Mononuclear cell (primary cell): ENCODE measurements around the gene RCN1. TPM values are rescaled to one million over a fixed set of nuclear protein-coding genes. Genes with fewer than 3 reads are reported as not detected.
"Not testable (repeated sequence)": the region's sequence is repeated elsewhere in the genome, so short reads cannot be mapped to it uniquely, and the experiment has no call there.

Experiments used
- H3K27me3 ChIP-seq: 2 replicates; pipeline ENCODE4 v1.6.0; 2011; ENCODE audit warnings: low read length, control low read depth; ENCODE audit not compliant: insufficient read depth
- H3K4me1 ChIP-seq: 2 replicates; pipeline ENCODE4 v1.5.1; 2011; ENCODE audit warnings: mild to moderate bottlenecking, low read length, control low read depth; ENCODE audit not compliant: insufficient read depth
- H3K4me3 ChIP-seq: 2 replicates; pipeline ENCODE4 v1.5.1; 2011; ENCODE audit warnings: mild to moderate bottlenecking, low read length, moderate library complexity
- H3K9me3 ChIP-seq: 2 replicates; pipeline ENCODE4 v1.5.1; 2011; ENCODE audit warnings: low read depth, mild to moderate bottlenecking, control low read depth, low read length
- total RNA-seq: library from RNA; depleted of rRNA; stranded (reverse); fragments of >200 nt; gene quantifications from one replicate; pipeline ENCODE4 v1.2.3, GENCODE V29; 2012

RCN1 gene
- total RNA-seq, 1 donor = 9.1 TPM

GRCh38 chr11:32092581-32093170, 1.8 kb downstream of the RCN1 start:
- Histone ChIP-seq H3K9me3 (no peaks in the 10 kb centered on the region), H3K27me3 (no peaks in the 10 kb centered on the region), H3K4me3 (no peak overlapping the region), H3K4me1 (peaks cover 18% of the 10 kb centered on the region)

- H3K27me3 ChIP-seq = no peaks in the 10 kb centered on the region
- H3K4me3 ChIP-seq = no peak overlapping the region
- peaks cover 18% of the 10 kb centered on the region for H3K4me1 ChIP-seq
- H3K9me3 ChIP-seq = no peaks in the 10 kb centered on the region
Measured at GRCh38 chr11:32094923-32095322, 4.0 kb downstream of the RCN1 start.

- H3K27me3 ChIP-seq = no peaks in the 10 kb centered on the region
Measured at GRCh38 chr11:32098142-32098903, 7.4 kb downstream of the RCN1 start.

GRCh38 chr11:32099516-32099915, 8.6 kb downstream of the RCN1 start:
- no peaks in the 10 kb centered on the region for H3K9me3 ChIP-seq
- no peaks in the 10 kb centered on the region for H3K27me3 ChIP-seq
- H3K4me3 ChIP-seq = no peak overlapping the region
- no peaks in the 10 kb centered on the region for H3K4me1 ChIP-seq

More at GRCh38 chr11:32098142-32098903, 7.4 kb downstream of the RCN1 start:
- Histone ChIP-seq H3K4me1 (no peaks in the 10 kb centered on the region), H3K4me3 (no peak overlapping the region), H3K9me3 (no peaks in the 10 kb centered on the region)

GRCh38 chr11:32100495-32100894, 9.6 kb downstream of the RCN1 start:
- Histone ChIP-seq H3K27me3 (no peaks in the 10 kb centered on the region), H3K4me1 (no peaks in the 10 kb centered on the region), H3K9me3 (no peaks in the 10 kb centered on the region), H3K4me3 (no peak overlapping the region)

- no peak overlapping the region for H3K4me3 ChIP-seq
- no peaks in the 10 kb centered on the region for H3K4me1 ChIP-seq
- no peaks in the 10 kb centered on the region for H3K9me3 ChIP-seq
- H3K27me3 ChIP-seq = no peaks in the 10 kb centered on the region
Measured at GRCh38 chr11:32101791-32102190, 10.9 kb downstream of the RCN1 start.

- H3K9me3 ChIP-seq, H3K4me3 ChIP-seq, H3K27me3 ChIP-seq: not testable (repeated sequence)
Measured at GRCh38 chr11:32103121-32103719, 12.3 kb downstream of the RCN1 start.

GRCh38 chr11:32103941-32104340, 13.1 kb downstream of the RCN1 start:
- H3K4me1 ChIP-seq = no peaks in the 10 kb centered on the region
- no peaks in the 10 kb centered on the region for H3K27me3 ChIP-seq
- no peaks in the 10 kb centered on the region for H3K9me3 ChIP-seq
- H3K4me3 ChIP-seq = no peak overlapping the region

More at GRCh38 chr11:32103121-32103719, 12.3 kb downstream of the RCN1 start:
- not testable (repeated sequence) for H3K4me1 ChIP-seq

GRCh38 chr11:32105871-32106560, 15.1 kb downstream of the RCN1 start:
- H3K4me3 ChIP-seq = no peak overlapping the region
- no peaks in the 10 kb centered on the region for H3K9me3 ChIP-seq
- H3K27me3 ChIP-seq = no peaks in the 10 kb centered on the region
- no peaks in the 10 kb centered on the region for H3K4me1 ChIP-seq

- Histone ChIP-seq H3K4me1 (no peaks in the 10 kb centered on the region), H3K4me3 (no peak overlapping the region), H3K9me3 (no peaks in the 10 kb centered on the region), H3K27me3 (peaks cover 3% of the 10 kb centered on the region)
Measured at GRCh38 chr11:32107647-32108046, 16.8 kb downstream of the RCN1 start.

GRCh38 chr11:32108576-32108975, 17.7 kb downstream of the RCN1 start:
- Histone ChIP-seq H3K4me1 (no peaks in the 10 kb centered on the region), H3K9me3 (no peaks in the 10 kb centered on the region), H3K4me3 (no peak overlapping the region), H3K27me3 (peaks cover 3% of the 10 kb centered on the region)

GRCh38 chr11:32109138-32109537, 18.3 kb downstream of the RCN1 start:
- H3K4me3 ChIP-seq = no peak overlapping the region
- peaks cover 3% of the 10 kb centered on the region for H3K27me3 ChIP-seq
- H3K4me1 ChIP-seq = no peaks in the 10 kb centered on the region
- no peaks in the 10 kb centered on the region for H3K9me3 ChIP-seq

GRCh38 chr11:32109592-32109991, 18.7 kb downstream of the RCN1 start:
- Histone ChIP-seq H3K4me3 (no peak overlapping the region), H3K4me1 (no peaks in the 10 kb centered on the region), H3K27me3 (peaks cover 3% of the 10 kb centered on the region)

GRCh38 chr11:32110795-32111194, 19.9 kb downstream of the RCN1 start:
- Histone ChIP-seq H3K4me3 (no peak overlapping the region), H3K27me3 (peaks cover 3% of the 10 kb centered on the region), H3K4me1 (no peaks in the 10 kb centered on the region), H3K9me3 (no peaks in the 10 kb centered on the region)

More at GRCh38 chr11:32109592-32109991, 18.7 kb downstream of the RCN1 start:
- no peaks in the 10 kb centered on the region for H3K9me3 ChIP-seq
